ENCODE data around the gene ZNF462.
"Not testable (repeated sequence)": the region's sequence is repeated elsewhere in the genome, so short reads cannot be mapped to it uniquely, and the experiment has no call there.

DNA sequence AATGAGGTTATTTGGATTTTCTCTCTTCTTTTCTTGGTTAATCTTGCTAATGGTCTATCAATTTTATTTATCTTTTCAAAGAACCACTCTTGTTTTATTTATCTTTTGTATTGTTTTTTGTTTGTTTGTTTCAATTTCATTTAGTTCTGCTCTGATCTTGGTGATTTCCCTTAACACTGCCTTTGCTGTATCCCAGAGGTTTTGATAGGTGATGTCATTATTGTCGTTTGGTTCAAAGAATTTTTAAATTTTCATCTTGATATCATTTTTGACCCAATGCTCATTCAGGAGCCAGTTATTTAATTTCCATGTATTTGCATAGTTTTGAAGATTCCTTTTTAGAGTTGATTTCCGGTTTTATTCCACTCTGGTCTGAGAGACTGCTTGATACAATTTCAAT lies 126.9 kb downstream of the ZNF462 start:
- TF ChIP-seq, protein P1, sequence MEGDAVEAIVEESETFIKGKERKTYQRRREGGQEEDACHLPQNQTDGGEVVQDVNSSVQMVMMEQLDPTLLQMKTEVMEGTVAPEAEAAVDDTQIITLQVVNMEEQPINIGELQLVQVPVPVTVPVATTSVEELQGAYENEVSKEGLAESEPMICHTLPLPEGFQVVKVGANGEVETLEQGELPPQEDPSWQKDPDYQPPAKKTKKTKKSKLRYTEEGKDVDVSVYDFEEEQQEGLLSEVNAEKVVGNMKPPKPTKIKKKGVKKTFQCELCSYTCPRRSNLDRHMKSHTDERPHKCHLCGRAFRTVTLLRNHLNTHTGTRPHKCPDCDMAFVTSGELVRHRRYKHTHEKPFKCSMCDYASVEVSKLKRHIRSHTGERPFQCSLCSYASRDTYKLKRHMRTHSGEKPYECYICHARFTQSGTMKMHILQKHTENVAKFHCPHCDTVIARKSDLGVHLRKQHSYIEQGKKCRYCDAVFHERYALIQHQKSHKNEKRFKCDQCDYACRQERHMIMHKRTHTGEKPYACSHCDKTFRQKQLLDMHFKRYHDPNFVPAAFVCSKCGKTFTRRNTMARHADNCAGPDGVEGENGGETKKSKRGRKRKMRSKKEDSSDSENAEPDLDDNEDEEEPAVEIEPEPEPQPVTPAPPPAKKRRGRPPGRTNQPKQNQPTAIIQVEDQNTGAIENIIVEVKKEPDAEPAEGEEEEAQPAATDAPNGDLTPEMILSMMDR (IDR thresholded peaks at IDR 0.05; ENCODE audit: low read depth, low read length) = not testable (repeated sequence)
- not testable (repeated sequence) for TF ChIP-seq EZH2phosphoT487 (IDR thresholded peaks at IDR 0.05; ENCODE audit: low read depth)
